ENCODE results near the gene MTIF2.
"Not testable (repeated sequence)": the region's sequence is repeated elsewhere in the genome, so short reads cannot be mapped to it uniquely, and the experiment has no call there.

Gene MTIF2

DNA sequence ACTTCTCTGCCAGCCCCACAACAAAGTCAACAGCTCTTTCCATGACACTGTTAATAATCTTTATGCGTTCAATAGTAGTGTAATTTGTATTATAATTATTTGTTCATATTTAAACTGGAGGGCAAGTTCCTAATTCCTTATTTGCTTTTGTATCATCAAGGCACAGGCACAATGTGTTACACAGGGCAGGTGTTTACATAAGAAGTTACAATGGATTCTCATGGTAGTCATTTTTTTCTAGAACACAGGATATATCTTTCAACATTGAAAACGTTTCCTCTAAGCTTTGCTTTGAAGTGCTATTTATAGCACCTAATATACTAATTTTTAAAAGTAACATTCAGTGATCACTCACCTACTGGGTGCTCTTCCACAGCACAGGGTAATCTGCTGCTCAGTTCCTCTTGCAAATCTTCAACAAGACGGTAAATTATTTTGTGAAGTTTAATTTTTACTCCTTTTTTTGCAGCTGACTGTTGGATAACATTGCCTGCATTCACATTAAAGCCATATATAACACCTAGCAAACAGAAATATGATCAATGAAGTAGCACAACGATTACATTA is 29.3 kb downstream of the MTIF2 start:
- DNase-seq: no peak

GRCh38 chr2:55236992-55237543 is 32.0 kb downstream of the MTIF2 start:
- no peak for DNase-seq

- DNase-seq: no peak
Observed at GRCh38 chr2:55235724-55236538, 33.1 kb downstream of the MTIF2 start.

- DNase-seq: no peak
Observed at GRCh38 chr2:55233658-55233940, 35.4 kb downstream of the MTIF2 start.

DNA sequence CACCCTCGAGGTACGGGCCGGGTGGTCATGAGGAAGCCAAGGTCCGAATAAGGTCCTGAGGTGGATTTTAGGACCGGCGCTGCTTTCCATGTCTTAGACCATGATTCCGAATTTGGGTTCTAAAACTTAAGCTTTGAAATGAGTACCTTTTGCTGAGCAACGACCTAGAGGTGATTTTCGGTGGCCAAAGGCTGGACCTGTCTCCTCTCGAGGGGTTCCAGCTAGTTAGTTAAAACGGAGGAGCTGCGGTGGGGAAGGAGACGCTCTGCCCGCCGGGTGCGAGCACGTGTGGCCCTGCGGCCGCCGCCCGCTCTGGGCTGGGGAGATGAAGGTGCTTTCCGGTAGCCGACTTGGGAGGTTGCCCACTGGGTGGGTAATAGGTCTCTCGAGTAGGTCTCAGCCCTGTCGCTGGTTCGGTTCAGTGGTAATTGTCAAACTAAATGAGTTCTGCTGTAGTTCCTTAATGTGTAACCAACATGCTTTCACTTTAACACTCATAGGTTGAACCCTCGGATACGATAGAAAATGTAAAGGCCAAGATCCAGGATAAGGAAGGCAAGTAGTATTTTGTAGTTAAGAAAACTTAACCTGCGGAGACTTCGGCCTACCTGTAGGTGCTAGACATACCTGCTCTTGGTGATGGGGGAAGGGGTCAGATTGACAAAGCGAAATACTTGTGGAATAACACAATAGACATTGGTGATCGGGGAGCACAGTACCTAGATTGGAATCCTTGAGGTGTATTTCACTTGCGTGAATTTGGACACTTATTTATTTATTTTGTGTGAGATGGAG is 36.0 kb downstream of the MTIF2 start:
- no peak for DNase-seq

DNA sequence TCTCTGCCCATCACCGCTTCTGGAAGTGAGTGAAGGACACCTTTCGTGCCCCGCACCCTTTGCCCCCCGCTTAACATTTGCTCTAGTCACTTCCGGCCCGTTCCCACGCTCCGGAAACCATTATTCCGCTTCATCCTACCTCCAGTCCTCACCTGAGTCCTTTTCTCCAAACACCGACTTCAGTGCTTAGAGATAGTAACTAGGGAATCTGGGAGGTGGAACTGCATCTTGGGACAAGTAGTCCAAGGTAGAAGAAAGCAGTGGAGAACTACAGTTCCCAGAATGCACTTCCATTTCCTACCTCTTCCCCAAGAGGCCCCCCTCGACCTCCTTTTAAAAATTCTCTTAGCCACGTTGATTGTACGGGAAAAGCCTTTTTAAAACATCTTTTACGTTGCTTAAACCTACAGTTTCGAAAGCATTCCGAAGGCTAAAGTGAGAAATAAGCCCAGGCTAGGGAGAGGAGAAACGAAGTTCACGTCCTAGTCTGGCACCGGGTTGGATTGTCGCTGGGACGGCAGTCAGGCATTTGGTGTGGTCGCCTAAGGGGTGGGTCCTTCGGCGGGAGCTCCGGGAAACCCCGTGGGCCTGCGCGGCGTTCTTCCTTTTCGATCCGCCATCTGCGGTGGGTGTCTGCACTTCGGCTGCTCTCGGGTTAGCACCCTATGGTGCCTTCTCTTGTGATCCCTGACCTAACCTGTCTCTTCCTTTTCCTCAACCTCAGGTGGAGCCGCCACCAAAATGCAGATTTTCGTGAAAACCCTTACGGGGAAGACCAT is 36.8 kb downstream of the MTIF2 start, which contains the start of the genes CLHC1 and RPS27A:
Gene CLHC1, minus strand, starts transcription at position 210 of the 779 bp plus-strand sequence. CDS start 9,882 bp downstream, outside the sequence.
Gene RPS27A, plus strand, starts transcription at position 605 of the 779 bp plus-strand sequence. Its CDS starts 137 bp downstream, at position 742.
- DNase-seq: peak; percentile 95

DNA sequence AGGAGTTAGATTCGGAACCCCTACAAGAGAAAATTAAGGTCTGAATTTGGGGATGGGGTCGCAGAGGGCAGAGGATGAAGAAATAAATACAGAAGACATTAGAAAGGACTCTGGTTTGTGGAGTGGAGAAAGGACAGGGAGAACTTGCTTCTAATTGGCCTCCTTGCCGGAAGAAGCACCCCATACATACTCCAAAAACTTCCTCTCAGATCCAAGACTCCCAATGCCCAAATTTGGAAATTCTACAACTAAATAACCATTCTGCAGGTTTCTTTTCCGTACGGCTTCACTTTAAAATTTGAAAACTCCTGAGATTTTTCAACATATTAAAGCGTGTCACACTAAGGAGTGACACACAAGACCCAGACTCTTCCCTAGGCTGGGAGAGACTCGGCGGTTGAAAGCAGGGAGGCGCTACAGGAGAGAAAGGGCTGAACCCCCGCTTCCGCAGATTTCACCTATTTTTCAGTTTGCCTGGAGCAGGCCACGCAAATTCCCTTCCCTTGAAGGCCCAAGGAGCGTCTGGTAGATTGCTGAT is 37.4 kb downstream of the MTIF2 start:
- no peak for DNase-seq

- DNase-seq: no peak
Observed at GRCh38 chr2:55230551-55230950, 38.5 kb downstream of the MTIF2 start.

- no peak for DNase-seq
Observed at GRCh38 chr2:55229221-55229620, 39.8 kb downstream of the MTIF2 start.

GRCh38 chr2:55228226-55228563 is 40.8 kb downstream of the MTIF2 start:
- no peak for DNase-seq

- DNase-seq: not testable (repeated sequence)
Observed at GRCh38 chr2:55227437-55228225, 41.4 kb downstream of the MTIF2 start.

- DNase-seq: no peak
Observed at GRCh38 chr2:55225481-55226020, 43.5 kb downstream of the MTIF2 start.

GRCh38 chr2:55224761-55225261 is 44.2 kb downstream of the MTIF2 start:
- no peak for DNase-seq

DNA sequence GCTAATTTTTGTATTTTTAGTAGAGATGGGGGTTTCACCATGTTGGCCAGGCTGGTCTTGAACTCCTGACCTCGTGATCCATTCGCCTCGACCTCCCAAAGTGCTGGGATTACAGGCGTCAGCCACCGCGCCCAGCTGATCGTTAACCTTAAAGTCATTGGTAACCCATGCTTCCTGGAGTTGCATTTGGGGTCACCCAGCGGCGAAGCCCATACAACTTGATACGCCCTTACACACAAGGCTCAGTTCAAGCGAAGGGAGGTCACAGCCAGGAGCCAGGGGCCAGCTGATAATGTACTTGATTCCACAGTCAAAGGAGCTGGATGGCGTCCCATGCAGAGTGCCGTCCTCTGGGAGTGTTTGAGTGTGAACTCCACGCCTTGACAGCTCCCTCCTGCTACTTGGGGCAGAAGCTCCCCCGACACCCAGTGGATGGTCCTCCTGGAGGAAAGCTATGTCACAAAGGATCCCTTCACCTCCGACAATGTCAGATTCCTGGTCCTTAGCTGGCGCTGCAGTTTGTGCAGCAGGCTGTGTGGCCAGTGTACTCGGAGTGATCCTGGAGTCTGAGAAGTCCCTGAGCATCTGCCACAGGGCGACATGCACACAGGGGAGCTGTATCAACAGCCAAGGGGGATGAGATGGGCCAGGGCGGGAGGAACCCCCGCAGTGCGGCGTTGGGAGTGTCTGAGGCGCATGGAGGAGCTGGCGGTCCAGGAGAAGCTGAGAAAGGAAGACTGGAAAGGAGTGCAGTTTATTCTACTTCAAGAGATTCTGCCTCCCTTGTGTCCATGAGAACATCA is 44.9 kb downstream of the MTIF2 start:
- no peak for DNase-seq

GRCh38 chr2:55213822-55214221 is 55.2 kb downstream of the MTIF2 start:
- DNase-seq: no peak

- no peak for DNase-seq
Observed at GRCh38 chr2:55204950-55205349, 64.1 kb downstream of the MTIF2 start.

DNA sequence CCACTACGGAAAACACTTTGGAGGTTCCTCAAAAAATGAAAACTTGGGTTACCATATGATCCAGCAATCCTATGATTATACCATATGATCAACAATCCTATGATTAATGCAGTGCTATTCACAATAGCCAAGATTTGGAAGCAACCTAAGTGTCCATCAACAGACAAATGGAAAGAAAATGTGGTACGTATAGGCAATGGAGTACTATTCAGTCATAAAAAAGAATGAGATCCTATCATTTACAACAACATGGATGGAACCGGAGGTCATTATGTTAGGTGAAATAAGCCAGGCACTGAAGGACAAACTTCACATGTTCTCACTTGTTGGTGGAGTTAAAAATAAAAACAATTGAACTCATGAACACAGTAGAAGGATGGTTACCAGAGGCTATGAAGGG is 64.5 kb downstream of the MTIF2 start:
- no peak for DNase-seq

DNA sequence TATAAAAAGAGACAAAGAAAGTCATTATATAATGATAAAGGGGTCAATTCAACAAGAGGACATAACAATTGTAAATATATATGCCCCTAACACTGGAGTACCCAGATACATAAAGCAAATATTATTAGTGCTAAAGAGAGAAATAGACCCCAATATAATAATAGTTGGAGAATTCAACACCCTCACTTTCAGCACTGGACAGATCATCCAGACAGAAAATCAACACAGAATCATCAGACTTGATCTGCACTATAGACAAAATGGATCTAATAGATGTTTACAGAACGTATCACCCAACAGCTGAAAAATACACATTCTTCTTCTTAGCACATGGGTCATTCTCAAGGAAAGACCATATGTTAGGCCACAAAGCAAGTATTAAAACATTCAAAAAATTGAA is 68.6 kb downstream of the MTIF2 start:
- no peak for DNase-seq

- no peak for DNase-seq
Observed at GRCh38 chr2:55196526-55196925, 72.5 kb downstream of the MTIF2 start.

- DNase-seq: not testable (repeated sequence)
Observed at GRCh38 chr2:55191888-55192287, 77.1 kb downstream of the MTIF2 start.
